GM19328 (cell line): Measurements from ENCODE around the gene REST.
"Not testable (repeated sequence)": the region's sequence is repeated elsewhere in the genome, so short reads cannot be mapped to it uniquely, and the experiment has no call there.

Experiments
- ATAC-seq: cut with Tn5 transposase; IDR thresholded peaks from one replicate; pipeline ENCODE4 v1.9.1; 2021; ENCODE audit warnings: mild to moderate bottlenecking, moderate library complexity; ENCODE audit not compliant: unreplicated experiment

The REST gene

DNA sequence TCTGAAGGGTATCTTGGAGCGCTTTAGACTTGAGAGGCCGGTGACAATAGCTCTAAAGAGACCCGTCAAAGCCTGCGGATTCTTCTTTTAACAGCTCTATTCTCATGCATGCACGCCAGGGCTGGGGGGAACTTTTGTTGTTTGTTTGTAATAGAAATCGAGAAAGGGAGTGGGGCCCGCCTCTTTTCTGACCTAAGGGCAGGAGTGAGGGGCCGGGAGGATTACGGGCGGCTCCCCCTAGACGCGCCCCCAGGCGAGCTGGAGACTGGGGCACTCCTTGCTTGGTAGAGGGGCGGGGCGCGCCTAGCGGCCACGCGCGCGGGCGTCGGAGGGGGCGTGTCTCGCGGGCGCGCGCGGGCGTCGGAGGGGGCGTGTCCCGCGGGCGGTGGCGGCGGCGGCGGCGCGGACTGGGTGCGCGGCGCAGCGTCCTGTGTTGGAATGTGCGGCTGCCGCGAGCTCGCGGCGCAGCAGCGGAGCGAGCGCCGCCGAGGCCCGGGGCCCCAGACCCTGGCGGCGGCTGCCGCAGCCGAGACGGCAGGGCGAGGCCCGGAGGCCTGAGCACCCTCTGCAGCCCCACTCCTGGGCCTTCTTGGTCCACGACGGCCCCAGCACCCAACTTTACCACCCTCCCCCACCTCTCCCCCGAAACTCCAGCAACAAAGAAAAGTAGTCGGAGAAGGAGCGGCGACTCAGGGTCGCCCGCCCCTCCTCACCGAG, at the start of gene REST:
REST (plus strand) TSS at position 412 of the 717 bp plus-strand sequence. CDS start 2,739 bp downstream, outside the sequence.
- peak; percentile 42 for ATAC-seq

GRCh38 chr4:56859841-56860240, 47.9 kb upstream of the REST start:
- ATAC-seq: no peak

DNA sequence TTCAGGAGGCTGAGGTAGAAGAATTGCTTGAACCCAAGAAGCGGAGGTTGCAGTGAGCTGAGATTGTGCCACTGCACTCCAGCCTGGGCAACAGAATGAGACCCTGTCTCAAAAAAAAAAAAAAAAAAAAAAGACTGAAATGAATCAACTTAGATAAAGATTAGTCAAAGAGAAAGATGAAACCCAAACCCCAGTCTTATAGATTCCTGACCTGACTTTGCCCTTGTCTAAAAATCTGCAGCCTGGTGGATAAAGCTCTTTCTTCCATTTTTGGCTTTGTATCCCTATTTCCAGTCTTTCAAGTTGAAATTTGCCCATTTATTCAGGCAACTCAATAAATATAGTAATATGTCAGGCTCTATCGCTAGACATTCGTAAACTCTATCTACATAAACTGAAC, 46.9 kb upstream of the REST start:
- ATAC-seq: no peak

DNA sequence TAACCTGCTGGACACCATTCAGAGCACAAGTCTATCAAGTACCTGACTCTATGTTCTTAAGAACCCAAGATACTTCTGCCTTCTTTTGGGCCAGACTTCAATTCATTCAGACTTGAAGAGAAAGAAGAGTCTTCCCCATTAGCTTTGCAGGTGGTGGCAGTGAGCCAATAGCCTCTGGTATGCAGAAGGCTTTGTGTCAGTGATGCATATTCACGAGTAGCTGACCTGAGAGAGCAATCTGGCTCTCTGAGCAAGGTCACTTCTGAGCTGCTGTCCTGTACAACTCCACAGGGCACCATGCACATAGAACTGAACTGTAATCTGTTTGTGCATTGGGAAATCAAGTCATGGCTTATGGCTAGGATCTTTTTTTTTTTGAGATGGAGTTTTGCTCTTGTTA, 46.3 kb upstream of the REST start:
- ATAC-seq: no peak

DNA sequence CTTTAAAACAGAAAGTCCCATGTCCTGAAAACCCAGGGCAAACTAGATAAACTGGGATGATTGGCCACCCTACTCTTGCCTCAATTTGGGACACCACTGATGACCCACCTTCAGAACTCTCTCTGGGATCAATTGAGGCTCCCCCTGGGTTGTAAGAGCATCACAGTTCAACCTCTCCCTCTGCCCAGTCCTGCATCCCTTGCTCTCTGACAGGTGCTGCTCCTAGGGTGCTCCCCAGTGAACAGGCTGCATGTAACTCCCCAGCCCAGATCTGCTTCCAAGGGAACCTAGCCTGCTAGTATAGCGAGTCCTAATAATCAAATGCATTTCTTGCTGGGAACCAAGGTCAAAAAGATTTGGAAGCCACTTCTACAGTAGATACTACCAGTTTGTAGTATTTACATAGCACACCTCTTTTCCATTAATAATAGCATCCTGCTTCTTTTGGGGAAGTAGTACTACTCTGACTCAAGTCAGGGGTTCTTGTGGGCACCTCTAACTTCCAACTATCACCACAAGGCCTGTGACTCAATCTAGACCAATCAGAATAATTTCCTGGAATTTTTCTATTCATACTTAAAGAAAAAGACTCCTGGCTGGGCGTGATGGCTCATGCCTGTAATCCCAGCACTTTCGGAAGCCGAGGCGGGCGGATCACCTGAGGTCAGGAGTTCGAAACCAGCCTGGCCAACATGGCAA, 44.1 kb upstream of the REST start:
- ATAC-seq: no peak

DNA sequence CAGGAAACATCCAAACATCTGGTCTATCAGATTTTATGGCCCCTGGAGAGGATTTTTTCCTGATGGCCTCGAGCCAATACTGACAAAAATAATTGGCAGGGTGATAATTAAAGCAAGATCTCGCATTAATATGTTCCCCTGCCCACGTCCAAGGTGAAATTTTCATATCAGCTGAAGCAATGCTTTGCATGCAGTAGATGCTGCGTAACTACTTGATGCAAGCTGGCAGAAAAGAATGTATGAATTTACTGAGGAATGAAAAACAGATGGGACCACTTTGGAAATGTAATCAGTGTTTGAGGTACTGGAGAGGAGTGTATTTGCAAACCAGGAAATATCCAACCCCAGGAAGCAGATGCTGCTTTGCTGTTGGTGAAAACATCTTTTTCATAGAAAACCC, 36.8 kb upstream of the REST start:
- ATAC-seq: no peak

GRCh38 chr4:56871371-56871866, 36.3 kb upstream of the REST start:
- no peak for ATAC-seq

DNA sequence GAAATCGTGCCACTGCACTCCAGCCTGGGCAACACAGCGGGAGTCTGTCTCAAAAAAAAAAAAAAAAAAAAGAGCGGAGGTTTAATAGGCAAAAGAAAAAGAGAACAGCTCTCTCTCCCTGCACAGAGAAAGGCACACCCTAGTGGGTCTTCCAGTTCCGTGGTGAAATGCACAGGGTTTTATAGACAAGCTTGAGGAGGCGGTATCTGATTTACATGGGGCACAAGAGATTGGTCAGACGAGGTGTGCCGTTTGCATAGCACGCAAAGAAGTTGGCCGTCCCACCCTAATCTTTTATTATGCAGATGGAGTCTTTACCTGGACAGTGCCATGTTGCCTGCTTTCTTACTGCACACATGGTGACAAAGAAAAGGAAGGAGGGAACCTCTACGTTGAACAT, 33.5 kb upstream of the REST start:
- no peak for ATAC-seq

DNA sequence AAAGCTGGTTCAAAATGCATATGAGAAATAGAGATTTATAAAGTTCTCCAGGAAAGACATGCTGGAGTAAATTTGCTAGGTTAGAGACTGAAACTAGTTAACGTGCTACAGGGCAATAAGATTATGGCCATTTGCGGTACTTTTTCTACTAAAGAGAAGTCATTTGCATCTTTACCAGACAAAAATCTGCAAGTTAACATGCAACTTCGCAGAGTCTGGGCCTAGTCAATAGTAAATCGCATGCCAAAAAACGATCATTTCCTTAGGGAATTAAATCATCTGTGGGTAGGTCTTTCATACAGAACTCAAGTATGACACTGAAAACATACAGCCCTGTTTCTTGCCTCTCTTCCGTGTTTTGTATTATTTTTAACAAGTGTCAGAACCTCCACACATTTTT, 32.8 kb upstream of the REST start:
- no peak for ATAC-seq

GRCh38 chr4:56876264-56876663, 31.4 kb upstream of the REST start:
- ATAC-seq: no peak

- ATAC-seq: no peak
These were observed 27.7 kb upstream of the REST start for GRCh38 chr4:56879996-56880395.

DNA sequence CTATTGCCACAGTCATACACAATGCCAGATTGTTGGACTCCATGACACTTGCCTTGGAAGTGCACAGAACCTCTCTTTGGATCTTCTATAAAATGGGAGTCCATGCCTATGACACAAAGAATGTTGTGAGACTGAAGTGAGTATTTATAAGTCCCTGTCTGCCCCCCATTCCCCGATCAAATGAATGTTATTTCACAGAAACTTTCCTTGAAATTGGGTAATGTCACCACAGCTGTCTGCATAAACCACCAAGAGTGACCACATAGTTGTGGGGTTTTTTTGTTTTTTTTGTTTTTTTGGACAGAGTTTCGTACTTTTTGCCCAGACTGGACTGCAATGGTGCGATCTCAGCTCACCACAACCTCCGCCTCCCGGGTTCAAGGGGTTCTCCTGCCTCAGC, 27.1 kb upstream of the REST start:
- ATAC-seq: no peak

DNA sequence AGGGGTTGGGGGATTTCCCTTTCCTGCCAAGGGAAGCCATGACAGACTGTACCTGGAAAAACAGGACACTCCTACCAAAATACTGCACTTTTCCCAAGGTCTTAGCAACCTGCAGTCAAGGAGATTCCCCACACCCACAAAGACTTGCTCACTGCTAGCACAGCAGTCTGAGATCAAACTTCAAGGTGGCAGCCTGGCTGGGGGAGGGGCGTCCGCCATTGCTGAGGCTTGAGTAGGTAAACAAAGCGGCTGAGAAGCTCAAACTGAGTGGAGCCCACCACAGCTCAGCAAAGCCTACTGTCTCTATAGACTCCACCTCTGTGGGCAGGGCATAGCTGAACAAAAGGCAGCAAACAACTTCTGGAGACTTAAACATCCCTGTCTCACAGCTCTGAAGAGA, 23.2 kb upstream of the REST start:
- ATAC-seq: not testable (repeated sequence)

- no peak for ATAC-seq
These were observed 15.0 kb upstream of the REST start for GRCh38 chr4:56892691-56893090.

DNA sequence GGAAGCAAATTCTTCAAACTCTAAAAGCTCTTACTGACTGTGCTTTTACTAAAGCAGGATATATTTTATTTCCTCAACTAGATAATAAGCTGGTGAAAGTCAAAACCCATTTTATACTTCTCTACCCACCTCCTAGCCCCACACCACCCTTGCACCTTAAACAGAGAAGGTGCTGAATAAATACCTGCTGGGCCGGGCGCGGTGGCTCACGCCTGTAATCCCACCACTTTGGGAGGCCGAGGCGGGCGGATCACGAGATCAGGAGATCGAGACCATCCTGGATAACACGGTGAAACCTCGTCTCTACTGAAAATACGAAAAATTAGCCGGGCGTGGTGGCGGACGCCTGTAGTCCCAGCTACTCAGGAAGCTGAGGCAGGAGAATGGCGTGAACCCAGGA, 9.9 kb upstream of the REST start:
- not testable (repeated sequence) for ATAC-seq

DNA sequence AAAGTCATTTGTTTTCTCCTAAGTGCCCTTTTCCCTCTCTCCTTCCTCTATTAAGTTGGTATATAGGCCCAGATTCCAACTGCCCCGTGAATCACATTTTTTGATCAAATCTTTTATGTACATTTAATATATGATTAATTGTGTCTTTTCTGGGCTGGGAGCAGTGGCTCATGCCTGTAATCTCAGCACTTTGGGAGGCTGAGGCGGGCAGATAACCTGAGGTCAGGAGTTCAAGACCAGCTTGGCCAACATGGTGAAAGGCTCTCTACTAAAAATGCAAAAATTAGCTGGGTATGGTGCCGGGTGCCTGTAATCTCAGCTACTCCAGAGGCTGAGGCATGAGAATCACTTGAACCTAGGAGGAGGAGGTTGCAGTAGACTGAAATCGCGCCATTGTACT, 7.5 kb upstream of the REST start:
- ATAC-seq: not testable (repeated sequence)

DNA sequence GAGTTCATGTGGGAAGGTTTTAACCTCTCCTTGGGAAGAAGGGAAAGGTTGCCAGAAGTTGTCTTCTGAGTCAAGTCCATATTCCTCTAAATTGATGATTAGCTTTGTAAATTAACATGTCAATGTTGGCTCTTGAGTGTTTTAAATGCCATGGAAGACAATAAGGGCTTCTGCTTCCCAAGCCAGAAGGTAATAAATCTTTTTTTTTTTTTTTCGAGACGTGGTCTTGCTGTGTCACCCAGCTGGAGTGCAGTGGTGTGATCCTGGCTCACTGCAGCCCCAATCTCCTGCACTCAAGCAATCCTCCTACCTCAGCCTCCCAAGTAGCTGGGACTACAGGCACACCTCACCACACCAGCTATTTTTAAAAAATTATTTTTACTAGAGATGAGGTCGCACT, 5.0 kb upstream of the REST start:
- no peak for ATAC-seq

- no peak for ATAC-seq
These were observed 1.9 kb upstream of the REST start for GRCh38 chr4:56905796-56906195.

- no peak for ATAC-seq
These were observed 959 bp upstream of the REST start for GRCh38 chr4:56906489-56907393.

DNA sequence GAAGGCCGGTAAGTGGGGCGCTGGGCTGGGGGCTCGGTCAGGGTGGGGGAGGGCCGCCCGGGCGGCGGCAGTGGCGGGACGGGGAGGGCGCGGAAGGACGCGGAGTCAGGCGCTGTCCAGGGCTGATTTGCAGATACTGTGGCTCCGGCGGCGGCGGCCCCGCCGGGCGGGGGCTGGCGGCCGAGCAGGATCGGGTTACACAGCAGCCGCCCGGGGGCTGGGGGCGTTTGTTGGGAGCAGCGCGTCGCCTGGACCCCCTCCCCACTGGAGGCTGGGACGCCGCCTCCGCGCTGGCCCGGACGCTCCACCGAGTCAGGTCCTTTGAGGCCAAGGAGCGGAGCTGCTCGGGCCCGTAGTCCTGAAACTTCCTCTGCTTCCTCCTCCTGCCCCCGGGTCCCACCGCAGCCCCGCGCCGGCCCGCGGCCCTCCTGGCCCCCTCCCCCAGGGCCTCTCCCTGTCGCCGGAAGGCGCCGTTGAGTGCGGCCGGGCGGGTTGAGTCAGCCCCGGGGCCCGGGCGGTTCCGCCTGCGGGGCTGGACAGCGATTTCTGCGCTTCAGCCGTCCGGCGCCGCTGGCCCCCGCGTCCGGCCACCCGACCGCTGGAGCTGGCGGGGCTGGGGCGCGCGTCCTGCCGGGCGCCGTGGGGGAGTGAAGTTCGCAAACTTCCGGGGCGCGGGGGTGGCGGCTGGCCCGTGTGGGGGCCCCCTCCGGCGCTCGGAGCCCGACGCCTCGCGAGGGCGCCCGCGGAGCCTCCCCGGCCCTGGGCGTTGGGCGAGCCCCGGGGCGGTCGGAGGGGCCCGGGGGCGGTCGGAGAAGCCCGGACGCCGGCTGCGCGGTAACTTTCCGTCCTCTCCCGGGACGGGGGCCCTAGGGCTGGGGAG, 746 bp downstream of the REST start:
- peak; percentile 51 for ATAC-seq
